ENCODE measurements around the gene MYDGF.

DNA sequence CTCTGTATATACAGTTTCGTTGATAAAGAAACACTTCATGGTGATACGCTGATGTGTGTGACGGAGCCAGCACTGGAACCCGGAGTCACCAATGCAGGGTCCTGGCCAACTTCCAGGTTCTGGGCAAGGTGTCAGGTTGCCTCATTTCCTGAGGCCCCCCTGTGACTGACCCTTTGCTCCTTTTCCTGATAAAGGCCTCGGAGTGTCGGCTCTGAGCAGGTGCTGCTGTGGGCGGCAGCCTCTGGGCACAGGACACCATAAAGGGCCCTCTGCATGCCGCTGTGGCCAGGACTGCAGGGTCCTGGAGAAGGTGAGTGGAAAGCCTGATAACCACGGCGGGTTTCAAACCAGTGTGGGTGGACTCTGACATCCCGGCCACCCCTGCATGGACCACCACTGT is 17.3 kb upstream of the MYDGF start:
- TF ChIP-seq POLR2AphosphoS5 (IDR thresholded peaks at IDR 0.05; ENCODE audit: low read depth, low read length) (no peak), POLR2A (IDR thresholded peaks at IDR 0.05; ENCODE audit: low read depth, low read length) (no peak)
